A673 (cell line): ENCODE measurements around the gene KAZN.

ENCODE experiments used
- EZH2 ChIP-seq: fragments of 200-600 bp; sonication (generic); IDR thresholded peaks from 2 replicates; pipeline ENCODE4 v1.6.1; 2017; ENCODE audit warnings: borderline replicate concordance, low read depth, mild to moderate bottlenecking, mixed read lengths, antibody characterized with exemption, low read length; ENCODE audit not compliant: poor library complexity, severe bottlenecking
- TF ChIP-seq, protein P1 (sequence below): fragments of 300-800, 200-600 bp; sonication (generic); conservative IDR thresholded peaks from 2 replicates; pipeline ENCODE4 v1.5.1; 2017; ENCODE audit warnings: low read depth, mild to moderate bottlenecking, antibody characterized with exemption, low read length, moderate library complexity, mixed read lengths

DNA sequence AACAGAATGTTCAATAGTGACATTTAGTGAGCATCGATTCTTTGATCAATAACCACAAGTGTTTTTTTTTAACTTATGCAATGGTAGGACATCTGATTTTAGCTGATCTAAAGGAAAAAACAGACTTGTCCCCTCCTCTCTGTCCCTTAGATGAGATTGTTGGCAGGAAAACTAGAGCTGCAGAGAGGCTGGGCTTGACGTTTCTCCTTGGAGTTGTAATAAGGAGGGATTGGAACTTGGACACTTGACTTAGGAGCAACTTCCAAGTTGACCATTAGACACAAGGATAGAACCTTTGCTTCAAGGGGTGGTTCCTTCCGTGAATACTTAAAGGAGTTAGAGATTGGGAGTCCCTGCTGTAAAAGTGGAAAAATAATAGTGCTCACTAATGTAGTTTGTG, 49.9 kb downstream of the KAZN start:
- TF ChIP-seq EZH2, result no peak
- TF ChIP-seq, protein P1, sequence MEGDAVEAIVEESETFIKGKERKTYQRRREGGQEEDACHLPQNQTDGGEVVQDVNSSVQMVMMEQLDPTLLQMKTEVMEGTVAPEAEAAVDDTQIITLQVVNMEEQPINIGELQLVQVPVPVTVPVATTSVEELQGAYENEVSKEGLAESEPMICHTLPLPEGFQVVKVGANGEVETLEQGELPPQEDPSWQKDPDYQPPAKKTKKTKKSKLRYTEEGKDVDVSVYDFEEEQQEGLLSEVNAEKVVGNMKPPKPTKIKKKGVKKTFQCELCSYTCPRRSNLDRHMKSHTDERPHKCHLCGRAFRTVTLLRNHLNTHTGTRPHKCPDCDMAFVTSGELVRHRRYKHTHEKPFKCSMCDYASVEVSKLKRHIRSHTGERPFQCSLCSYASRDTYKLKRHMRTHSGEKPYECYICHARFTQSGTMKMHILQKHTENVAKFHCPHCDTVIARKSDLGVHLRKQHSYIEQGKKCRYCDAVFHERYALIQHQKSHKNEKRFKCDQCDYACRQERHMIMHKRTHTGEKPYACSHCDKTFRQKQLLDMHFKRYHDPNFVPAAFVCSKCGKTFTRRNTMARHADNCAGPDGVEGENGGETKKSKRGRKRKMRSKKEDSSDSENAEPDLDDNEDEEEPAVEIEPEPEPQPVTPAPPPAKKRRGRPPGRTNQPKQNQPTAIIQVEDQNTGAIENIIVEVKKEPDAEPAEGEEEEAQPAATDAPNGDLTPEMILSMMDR, result no peak
